CD4-positive, alpha-beta T cell treated with Interferon alpha-2 for 1 hour (primary cell): ENCODE results near the gene ZNF304.

Experiments
- DNase-seq, 2 donors: peaks; one replicate each; pipeline ENCODE4 v3.0.0-alpha.2; 2020 to 2022

The ZNF304 gene

GRCh38 chr19:57350877-57351805 lies at the start of gene ZNF304:
TSS of gene ZNF304 (plus strand) at chr19:57351271. CDS start at chr19:57351665, 394 bp downstream.
- DNase-seq, result peak; percentile 86 to 89

DNA sequence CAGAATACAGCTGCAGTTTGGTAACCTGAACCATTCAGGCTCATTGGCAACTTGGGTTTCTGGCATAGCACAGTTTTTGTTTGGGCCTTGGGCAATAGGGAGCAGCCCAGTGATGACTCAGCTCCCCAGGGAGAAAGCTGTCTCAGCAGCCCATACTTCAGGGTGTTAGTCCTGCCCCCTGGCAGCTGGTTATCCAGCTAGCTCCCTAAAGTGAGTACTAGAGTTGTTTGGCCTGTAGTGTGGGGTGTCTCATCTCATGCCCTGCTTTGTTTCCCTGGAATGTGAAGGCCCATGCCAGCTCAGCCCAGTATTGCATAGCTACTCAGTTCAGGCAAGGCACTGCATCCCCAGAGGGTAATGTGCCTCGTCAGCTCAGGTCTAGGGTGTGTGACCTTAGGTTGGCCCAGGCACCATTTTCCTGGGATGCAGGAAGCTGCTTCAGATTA lies 49.0 kb upstream of the ZNF304 start:
- no peak for DNase-seq

DNA sequence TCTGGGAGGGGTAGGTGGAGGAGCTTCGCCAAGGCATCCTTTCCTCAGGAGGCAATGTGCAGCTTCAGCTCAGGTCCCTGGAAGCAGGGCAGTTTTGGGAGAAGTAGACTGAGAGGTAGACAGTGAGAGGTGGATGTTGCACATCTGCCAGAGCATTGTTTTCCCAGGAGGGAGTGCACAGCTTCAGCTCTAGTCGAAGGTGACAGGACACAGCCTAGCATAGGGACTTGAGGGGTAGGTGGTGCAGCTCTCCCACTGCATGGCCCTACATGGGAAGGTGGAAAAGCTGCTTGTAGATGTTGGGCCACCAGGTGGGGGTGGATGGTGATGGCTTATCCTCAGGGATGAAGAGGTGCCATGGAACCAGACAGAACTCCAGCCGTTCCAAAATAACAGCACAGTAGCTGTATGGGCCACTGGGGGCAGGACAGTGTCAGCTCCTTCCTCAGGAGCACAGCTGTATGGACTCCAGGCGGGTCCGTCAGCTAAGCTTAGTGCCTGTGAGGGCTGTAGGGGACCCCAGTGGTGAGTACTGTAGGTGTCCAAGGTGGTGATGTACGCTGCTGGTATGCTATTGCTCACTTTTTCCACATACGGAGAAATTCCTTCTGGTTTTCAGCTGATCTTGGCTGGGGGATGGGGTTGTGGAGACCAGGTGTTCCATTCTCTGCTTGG lies 48.2 kb upstream of the ZNF304 start:
- no peak for DNase-seq

DNA sequence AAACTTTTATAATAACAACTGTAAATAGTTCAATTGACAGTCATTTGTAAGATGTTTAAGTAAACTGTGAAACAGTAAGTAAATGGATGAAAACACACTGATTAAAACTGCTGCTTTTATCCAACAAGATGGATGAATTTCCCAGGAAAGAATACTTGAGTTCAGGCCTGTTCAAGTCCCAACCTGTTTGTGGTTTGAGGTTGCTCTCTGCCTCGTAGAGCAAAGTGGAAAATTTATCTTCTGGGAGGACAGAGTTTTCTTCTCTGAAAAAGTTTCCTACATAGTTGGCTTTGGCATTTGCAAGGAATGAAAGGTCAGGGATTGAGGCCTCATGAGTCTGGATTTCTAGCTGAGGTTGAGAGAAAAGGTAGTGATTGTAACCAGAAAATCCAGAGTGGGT lies 46.0 kb upstream of the ZNF304 start:
- DNase-seq, result no peak

- DNase-seq, result no peak
These were observed 42.6 kb upstream of the ZNF304 start for GRCh38 chr19:57308514-57308913.

- DNase-seq, result no peak
These were observed 40.3 kb upstream of the ZNF304 start for GRCh38 chr19:57310792-57311191.

DNA sequence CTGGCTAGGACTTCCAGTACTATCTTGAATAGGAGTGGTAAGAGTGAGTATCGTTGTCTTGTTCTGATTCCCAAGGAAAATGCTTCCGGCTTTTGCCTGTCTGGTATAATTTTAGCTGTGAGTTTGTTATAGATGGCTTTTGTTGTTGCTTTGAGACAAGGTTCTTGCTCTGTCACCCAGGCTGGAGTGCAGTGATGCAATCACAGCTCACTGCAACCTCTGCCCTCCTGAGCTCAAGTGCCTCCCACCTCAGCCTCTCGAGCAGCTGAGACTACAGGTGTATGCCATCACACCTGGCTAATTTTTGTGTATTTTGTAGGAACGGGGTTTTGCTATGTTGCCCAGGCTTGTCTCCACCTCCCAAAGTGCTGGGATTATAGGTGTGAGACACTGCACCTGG lies 36.9 kb upstream of the ZNF304 start:
- no peak for DNase-seq

- DNase-seq, result no peak
These were observed 33.6 kb upstream of the ZNF304 start for GRCh38 chr19:57317503-57317902.

DNA sequence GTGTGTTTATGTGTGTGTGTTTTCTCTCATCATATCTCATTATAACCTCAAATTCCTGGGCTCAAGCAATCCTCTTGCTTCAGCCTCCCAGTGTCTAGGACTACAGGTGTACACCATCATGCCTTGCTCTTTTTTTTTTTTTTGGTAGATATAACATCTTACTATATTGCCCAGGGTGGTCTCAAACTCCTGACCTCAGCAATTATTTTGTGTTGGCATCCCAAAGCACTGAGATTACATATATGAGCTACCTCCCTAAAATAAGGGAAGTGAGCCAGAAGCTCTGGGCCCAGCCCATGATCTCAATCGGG lies 31.2 kb upstream of the ZNF304 start:
- DNase-seq, result no peak

- DNase-seq, result peak; percentile 92 to 95
These were observed 30.6 kb upstream of the ZNF304 start, which contains the start of gene ZNF543 for GRCh38 chr19:57320180-57321084. TSS of gene ZNF543 (plus strand) at chr19:57320472. CDS start at chr19:57320854, 382 bp downstream.

GRCh38 chr19:57321116-57321515 lies 30.0 kb upstream of the ZNF304 start:
- no peak for DNase-seq

- DNase-seq, result no peak
These were observed 29.3 kb upstream of the ZNF304 start for GRCh38 chr19:57321751-57322150.

- DNase-seq, result no peak
These were observed 26.1 kb upstream of the ZNF304 start for GRCh38 chr19:57324992-57325391.

DNA sequence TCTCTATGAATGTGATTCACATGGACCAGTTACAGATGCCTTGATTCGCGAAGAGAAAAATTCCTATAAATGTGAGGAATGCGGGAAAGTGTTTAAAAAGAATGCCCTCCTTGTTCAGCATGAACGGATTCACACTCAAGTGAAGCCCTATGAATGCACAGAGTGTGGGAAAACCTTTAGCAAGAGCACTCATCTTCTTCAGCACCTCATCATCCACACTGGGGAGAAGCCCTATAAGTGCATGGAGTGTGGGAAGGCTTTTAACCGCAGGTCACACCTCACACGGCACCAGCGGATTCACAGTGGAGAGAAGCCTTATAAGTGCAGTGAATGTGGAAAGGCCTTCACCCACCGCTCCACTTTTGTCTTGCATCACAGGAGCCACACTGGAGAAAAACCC lies 23.1 kb upstream of the ZNF304 start:
- DNase-seq, result no peak

DNA sequence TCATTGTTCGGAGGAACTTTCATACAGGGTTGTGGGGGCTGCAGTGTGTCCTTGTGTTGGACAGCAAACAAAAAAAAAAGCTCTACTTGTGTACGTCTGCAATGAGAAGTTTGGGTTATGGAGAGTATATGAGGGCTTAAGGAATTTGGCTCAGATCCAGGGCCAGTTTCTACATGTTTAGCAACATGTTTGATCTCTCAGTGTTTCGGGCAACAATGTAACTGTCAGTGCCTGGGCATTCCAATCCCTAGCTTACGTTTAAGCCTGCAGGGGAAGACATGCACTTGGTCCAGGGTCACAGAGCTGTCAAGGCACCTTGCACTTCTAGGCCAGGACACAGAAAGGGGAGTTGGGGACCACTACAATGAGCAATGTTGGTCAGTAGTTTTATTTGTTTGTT lies 16.9 kb upstream of the ZNF304 start:
- no peak for DNase-seq

DNA sequence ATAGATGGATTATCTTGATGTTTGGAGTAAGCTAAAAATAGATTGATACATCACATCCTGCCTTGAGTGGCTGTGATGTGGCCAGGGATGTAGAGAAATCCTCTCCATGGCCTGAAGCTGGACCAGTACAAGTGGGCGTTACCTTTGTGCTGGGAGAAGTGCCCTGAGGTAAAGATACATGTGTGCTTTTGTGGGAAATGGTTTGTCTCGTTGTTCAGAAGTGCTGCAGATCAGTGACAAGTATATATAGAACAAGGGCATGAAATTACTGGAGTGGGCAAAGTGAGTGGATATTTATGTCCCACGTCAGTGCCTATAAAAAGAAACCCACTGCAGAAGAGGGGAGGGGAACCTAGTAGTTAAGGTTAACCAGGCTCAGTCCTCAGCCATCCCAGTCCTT lies 12.2 kb upstream of the ZNF304 start:
- no peak for DNase-seq

DNA sequence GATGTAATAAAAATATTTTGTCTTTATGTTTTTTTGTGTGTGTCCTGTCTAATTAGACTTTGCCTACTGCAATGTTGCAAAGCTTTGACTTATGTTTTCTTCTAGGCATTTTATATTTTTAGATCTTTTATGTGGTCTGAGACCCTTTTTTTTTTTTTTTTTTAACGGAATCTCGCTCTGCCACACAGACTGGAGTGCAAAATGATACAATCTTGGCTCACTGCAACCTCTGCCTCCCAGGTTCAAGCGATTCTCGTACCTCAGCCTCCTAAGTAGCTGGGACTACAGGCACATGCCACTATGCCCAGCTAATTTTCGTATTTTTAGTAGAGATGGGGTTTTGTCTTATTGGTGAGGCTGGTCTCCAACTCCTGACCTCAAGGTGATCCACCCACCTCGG lies 8.5 kb upstream of the ZNF304 start:
- no peak for DNase-seq

DNA sequence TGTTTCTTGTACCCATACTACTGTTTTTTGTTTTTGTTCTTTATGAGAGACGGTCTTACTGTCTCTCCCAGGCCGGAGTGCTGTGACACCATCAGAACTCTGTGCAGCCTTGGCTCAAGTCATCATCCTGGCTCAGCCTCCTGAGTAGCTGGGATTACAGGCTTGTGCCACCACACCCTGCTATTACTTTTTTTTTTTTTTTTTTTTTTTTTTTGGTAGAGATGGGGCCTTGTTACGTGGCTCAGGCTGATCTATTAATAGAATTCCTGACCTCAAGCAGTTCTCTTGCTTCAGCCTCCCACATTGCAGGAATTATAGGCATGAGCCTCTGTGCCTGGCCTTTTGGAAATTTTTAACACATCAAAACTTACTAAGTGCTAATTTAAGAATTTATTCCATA lies 2.9 kb upstream of the ZNF304 start:
- DNase-seq, result no peak

GRCh38 chr19:57351867-57352266 lies 796 bp downstream of the ZNF304 start:
- DNase-seq, result no peak

- no peak for DNase-seq
These were observed 4.8 kb downstream of the ZNF304 start for GRCh38 chr19:57355916-57356315.

DNA sequence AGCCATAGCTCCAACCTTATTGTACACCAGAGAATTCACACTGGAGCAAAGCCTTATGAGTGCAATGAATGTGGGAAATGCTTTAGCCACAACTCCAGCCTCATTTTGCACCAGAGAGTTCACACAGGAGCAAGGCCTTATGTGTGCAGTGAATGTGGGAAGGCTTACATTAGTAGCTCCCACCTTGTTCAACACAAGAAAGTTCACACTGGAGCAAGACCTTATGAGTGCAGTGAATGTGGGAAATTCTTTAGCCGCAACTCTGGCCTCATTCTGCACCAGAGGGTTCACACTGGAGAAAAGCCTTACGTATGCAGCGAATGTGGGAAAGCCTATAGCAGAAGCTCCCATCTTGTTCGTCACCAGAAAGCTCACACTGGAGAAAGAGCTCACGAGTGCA lies 6.3 kb downstream of the ZNF304 start:
- DNase-seq, result no peak

DNA sequence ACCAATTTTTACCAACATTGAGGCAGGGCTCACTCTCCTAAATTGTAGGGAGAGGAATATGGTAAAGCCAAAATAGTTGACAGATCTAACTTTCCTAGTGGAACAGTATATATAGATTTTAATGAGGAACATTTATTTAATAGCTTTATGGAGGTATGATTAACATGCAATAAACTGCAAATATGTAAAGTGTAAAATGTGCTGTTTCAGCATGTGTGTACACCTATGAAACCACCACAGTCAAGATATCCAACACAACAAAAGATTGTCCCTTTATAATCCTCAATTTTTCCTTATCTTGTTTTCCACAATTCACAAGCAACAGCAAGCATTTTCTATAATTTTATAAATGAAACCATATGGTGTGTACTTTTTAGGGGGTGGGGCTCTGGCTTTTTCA lies 8.2 kb downstream of the ZNF304 start:
- no peak for DNase-seq

GRCh38 chr19:57362419-57362818 lies 11.3 kb downstream of the ZNF304 start:
- DNase-seq, result no peak
